GM19452 (cell line): Measurements from ENCODE around the gene CDIPT.

Source experiments
- ATAC-seq: cut with Tn5 transposase; IDR thresholded peaks from one replicate; pipeline ENCODE4 v1.9.1; 2021; ENCODE audit not compliant: unreplicated experiment

The CDIPT gene

DNA sequence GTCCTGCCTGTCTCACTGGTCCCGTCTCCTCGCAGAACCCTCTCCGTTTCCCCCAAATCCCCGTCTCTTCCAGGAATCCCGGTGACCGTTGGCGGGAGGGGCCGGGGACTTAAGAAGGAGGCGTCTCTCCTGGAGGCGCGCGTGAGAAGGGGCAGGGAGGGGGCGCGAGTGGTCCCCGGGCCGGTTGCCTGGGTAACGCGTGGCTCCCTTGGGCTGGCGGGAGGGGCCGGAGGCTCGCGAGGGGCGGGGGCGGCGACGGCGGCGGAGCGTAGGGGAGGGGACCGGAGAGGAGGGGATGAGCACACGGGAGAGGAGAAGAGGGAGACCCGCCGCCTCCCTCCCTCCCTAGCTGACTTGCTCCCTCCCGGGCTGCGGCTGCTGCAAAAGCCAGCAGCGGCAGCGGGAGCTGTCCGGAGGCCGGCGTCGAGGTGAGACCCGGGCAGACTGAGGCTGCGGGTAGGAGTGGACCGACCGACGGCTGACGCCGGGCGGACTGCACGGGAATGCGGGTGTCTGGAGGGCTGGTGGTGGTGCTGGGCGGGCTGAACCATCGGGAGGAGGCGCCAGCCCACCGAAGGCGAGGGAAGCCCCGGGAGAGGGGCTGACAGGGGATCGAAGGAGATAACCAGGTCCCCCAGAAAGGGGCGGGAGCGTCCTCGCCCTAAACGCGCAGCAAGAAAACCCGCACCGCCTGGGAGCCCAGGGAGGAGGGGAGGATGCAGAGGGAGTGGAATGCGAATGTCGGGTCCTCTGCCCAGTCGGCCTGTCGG, 50.9 kb downstream of the CDIPT start, which contains the start of gene PRRT2:
Gene PRRT2 (plus strand): TSS at position 298 of the 770 bp plus-strand sequence. CDS start 862 bp downstream, outside the sequence.
- ATAC-seq, result no peak

DNA sequence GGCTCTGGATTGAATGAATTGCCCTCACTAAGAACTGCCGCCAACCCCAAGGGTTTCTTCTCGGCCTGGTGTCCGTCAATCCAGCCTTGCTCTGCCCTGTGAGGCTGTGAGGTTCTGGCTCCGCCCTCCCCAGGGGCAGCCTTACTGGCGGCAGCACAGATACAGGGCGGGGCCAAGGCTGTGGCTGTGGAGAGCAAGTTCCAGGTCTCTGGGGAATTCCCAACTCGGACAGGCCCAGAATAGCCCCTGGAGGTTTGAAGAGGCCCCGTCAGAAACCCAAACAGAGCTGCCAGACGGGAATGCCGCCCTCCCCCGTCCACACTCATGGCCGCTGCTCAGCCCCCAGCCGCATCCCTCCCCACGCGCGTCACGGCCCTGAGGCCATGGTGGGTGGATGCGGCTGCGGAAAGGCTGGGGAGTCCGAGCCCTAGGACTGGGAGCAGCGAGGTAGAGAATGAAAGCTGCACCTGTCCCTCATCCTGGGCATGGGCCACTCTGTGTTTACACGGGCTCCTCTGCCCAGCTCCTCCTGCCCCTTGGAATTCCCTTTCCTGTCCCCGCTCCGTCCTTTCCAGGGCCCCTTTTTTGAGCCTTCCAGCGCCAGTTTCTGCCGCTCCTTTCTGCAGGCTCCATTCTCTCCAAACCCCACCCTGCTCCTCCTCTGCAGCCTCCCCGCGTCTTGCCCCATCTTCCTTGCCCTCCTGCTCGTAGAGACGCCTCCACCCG, 51.7 kb downstream of the CDIPT start:
- ATAC-seq, result no peak

DNA sequence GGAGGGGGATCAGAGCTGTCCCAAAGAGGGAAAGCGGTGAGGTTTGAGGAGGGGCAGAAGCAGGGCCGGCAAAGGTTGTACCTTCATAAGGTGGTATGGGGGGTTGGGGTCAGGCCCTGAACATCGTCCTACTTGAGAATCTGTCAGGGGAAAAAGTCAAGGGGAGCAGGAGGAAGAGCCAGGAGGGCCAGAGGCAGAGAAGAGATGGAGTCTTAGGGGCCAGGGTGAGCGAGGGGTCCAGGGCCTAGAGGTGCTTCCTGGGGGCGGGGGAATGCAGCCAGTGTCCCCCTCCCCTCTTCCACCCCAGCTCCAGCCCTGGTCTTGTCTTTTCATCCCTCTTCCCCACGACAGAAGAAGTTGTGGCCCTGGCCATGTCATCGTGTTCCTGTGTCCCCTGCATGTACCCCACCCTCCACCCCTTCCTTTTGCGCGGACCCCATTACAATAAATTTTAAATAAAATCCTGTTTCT, 52.3 kb downstream of the CDIPT start:
- no peak for ATAC-seq

DNA sequence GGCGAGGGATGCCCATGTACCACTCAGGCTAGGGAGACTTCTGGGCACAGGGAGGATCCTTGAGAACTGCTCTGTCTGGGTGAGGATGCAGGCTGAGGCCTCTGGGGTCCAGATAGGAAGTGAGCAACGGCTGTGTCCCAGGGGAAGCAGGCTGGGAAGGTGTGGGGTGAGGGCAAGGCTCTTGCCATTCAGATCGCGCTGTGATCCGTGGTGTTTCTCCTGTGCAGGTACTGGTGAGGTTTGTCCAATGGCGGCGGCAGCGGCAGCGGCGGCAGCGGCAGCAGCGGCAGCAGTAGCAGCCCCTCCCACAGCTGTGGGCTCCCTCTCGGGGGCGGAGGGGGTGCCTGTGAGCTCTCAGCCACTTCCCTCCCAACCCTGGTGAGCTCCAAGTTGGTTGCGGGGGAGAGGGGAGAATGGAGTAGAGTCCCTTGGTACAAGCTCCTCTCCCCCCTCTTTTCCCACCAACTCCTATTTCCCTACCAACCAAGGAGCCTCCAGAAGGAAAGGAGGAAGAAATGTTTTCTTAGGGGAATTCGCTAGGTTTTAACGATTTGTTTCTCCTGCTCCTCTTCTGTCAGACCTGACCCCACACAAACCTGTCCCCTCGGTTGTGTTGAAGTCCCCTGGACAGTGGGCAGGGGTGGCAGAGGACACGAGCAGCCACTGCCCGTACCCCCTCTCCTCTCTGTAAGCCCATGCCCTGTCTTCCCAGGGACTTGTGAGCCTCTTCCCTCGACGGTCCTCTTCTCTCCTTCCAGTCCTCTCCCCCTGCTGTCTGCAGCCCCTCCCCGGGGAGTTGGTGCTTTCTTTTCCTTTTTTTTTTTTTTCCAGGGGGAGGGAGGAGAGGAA, 53.0 kb downstream of the CDIPT start:
- ATAC-seq, result no peak

DNA sequence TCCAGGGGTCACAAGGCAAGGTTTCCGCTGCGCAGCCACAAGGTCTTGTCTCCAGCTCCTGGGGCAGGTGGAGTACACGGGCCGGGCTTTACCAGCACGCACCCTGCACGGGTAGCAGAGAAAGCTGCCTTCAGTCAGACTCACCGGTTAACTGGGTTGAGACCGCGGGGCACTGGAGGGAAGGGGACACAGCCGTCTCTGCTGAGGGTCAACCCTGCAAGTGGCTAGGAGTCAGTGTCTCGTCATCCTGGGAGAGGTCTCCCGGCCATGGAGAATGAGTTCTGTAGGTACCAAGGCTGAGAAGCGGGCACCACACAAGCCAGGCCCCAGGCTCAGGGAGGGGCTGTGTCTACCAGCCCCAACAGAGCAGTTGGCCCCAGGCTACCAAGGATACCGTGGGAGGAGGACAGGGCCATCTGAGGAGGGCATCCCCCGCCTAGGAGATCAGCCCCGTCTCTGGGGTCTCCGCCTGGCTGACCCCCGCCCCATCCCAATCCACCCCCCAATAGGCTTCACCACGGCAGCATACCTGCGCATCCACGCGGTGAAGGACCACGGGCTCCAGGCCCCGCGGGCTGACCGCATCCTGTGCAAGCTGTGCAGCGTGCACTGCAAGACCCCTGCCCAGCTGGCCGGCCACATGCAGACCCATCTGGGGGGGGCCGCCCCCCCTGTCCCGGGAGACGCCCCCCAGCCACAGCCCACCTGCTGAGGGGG, 53.8 kb downstream of the CDIPT start:
- no peak for ATAC-seq
